ENCODE measurements around the gene FYCO1.
"Not testable (repeated sequence)": the region's sequence is repeated elsewhere in the genome, so short reads cannot be mapped to it uniquely, and the experiment has no call there.

The FYCO1 gene

DNA sequence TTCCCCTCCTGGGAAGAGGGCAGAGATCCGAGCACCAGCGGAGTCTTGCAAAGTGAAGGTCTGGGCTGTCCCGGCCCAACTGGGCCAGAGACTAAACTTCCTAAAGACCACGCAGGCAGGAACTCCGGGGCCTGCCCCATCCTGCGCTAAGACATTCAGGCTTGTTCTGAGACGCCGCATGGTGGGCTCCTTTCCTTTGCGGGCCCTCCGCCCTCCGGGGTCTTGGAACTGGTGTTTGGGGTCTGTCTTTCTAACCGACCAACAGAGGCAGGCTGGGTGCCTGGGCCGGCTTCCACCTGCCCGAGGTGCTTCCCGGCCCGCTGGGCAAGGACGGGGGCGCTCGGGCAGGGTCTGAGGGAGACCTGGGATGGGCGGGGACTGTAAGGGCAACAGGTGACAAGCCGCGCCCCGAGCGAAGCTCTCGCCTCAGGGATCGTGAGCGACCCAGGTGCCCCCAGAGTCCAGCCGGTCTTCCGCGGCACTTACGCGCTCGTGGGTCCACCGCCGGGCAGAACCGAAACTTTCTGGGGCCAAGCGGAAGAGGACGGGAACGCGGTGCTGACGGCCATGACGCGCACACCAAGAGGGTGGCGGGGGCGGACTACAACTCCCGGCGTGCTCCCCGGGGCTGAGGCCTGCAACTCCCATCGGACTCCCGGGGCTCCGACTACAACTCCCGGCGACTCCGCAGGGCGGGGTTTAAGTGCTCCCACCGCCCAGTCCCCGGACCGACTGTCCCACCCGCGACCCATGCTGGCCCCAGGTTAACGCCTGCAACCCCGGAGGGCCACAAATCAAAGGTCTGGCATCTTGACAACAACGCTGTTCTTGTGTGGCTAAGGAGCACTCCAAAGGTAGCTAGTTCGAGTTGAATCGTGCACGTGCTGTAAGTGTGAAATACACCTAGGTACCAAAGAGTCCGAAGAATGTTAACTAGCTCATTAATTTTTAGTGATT, at the start of gene FYCO1:
FYCO1 (minus strand) TSS at position 589 of the 957 bp plus-strand sequence. CDS start 10,914 bp downstream, outside the sequence.
- peak; percentile 95 for DNase-seq

DNA sequence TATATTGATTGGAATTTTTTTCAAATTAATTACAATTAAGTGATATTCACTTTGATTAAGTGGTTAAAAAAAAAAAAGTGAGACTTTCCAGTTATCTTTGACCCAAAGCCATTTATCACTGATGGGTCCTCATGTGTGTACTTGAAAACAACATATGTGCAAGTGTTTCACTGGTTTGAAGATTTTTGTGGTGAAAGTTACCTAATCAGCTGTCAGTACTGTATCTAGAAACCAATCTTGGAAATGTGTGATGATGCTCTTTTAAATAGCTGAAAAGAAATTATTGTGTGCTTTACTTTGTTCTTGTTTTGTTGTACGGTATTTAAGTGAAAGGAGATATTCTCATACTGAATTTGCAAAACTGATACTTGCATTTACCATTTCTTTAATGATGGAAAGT, 43.3 kb upstream of the FYCO1 start:
- DNase-seq: no peak

DNA sequence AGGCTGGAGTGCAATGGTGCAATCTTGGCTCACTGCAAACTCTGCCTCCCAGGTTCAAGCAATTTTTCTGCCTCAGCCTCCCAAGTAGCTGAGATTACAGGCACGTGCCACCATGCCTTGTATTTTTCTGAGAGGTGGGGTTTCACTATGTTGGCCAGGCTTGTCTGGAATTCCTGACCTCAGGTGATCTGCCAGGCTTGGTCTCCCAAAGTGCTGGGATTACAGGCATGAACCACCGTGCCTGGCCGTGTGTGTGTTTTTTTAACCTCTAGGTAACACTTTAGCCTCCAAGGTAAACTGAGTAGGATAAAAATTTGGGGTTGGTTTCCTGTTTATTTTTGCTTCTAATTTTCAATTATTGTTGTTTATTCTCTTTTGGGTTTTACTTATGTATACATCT, 42.4 kb upstream of the FYCO1 start:
- not testable (repeated sequence) for DNase-seq

DNA sequence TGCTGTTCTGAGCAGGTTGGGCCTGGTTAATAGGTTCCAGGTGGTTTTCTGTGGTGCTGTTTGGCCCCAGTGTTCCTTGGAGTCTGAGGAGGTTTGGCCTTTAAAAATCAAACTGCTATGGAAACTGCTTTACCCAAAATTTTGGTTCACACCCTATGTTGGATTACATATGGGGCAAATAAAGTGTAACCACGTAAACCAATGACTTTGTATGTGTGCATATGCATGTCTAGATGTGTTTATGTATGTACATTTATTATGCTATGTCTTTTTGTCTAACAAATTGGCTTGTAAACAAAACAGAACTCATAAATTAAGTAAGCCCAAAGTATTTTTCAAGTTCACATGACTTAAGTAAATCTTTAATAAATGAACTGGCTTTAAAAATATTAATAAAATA, 40.6 kb upstream of the FYCO1 start:
- no peak for DNase-seq

DNA sequence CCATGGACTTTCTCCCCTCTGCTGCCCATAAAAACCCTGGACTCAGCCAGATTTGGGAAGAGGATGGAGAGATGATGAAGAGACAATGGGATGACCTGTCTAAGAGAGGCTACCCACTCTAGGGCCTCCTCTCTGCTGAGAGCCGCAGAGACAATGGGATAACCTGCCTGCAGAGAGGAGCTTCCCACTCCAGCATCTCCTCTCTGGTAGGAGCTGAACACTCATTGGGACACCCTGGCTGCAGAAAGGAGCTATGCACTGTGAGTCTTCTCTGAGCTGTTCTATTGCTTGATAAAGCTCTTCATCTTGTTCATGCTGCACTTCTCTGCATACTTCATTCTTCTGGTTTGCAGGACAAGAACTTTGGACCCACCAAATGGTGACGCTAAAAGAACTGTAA, 36.1 kb upstream of the FYCO1 start:
- DNase-seq: no peak

DNA sequence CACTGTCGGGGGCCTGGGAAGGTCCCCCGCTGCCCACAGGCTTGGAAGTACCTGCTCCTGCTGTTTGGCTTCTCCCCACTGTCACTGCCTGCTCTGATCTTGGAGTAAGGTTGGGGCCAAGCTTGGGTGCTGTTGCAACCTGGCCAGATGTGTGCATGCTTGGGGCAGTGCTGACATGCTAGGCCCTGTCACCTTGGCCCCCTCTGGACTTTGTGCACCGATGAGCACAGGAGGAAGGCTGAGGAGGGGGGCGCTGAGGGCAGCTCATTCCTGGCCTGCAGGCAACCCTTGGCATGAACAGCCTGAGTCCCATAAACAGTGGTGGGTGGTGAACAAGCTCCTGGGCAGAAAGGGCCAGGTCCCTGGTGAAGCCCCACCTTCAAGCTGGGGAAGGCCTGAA, 35.6 kb upstream of the FYCO1 start:
- DNase-seq: no peak

DNA sequence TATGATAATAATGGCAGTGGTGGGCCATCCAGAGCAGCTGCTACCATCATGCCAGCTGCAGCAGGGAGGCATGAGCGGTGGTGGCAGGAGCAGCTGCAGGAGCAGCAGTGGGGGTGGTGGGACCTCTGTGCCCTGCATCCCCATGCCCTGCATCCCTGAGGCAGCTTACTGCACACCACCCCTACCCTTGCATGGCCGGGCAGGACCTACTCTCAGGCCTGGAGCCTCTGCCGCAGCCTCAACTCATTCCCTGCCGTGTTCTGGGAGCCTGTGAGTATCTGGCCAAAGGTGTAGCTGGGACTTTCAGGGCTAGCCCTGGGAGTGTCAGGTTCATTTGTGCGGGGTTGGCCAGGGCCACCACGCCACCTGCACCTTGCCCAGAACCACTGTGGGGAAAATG, 35.0 kb upstream of the FYCO1 start:
- no peak for DNase-seq

DNA sequence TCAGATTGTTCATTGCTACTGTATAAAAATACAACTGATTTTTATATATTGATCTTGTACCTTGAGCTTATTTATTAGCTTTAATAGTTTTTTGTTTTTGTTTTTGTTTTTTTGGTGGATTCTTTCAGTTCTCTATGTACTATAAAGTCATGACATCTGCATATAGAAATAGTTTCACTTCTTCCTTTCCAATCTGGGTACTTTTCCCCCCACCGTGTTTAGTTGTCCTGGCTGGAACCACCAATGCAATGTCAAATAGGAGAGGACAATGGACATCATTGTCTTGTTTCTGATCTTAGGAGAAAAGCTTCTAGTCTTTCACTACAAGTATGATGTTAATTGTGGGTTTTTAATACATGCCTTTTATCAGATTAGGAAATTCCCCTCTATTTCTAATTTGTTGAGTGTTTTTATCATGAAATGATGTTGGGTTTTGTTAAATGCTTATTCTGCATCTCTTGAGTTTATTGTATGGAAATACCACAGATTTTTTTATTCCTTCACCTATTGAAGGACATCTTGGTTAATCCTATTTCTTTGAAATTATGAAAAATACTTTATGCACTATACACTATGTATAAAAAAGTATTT, 34.4 kb upstream of the FYCO1 start:
- DNase-seq: no peak

DNA sequence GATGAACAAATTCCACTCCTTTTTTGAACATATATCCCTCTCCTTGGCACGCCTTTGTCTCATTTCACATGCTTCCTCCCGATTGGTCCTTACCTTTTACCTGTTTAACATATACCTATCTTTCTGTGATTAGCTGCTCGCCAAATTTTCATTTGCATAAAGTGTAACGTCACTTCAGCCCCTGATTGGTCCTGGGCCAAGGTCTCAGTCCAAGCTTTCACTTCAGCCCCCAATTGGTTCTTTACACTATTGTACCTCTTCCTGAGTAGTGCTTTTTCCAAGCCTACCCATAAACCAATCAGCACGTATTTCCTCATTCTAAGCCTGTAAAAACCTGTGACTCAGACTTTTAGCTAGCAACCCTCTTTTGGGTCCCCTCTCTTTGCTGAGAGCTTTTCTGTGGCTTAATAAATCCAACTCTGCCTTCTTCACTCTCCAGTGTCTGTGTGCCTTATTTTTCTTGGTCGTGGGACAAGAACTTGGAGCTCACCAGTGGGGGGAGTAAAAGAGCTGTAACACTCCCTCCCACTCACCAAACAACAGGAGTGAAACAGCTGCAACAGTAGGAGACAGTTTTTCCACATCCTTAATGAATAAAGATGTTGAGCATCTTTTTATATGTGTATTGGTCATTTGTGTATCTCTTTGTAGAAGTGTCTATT, 32.2 kb upstream of the FYCO1 start:
- DNase-seq: no peak

DNA sequence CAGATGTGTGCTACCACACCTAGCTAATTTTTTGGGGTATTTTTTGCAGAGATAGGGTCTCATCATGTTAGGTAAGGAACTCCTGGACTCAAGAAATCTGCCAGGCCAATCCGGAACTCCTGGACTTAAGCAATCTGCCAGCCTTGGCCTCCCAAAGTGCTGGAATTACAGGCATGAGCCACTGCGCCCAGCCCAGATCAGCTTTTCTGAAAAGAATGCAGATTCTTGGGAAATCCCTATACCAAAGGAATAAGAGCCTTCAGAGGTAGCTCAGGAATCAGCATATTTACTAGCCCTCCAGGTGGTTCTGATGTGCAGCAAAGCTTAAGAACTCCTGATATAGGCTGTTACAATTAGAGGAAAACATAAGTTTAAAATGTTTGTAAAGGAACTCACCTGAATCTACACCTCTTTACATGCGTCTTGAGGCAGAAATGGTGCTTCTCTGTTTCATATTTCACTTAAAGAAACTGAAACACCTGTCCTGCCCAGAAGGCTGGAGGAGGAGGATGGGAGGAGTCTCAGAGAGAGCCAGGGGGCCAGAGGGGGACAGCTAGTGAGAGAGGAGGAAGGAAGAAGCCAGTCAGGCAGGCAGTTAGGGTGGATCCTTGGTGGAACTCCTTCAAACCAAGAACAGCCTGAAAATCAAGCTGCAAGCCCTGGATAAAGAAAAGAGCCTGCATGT, 31.5 kb upstream of the FYCO1 start, which contains the start of gene XCR1:
XCR1 (minus strand) TSS at position 463 of the 685 bp plus-strand sequence. CDS start 5,536 bp downstream, outside the sequence.
- no peak for DNase-seq

DNA sequence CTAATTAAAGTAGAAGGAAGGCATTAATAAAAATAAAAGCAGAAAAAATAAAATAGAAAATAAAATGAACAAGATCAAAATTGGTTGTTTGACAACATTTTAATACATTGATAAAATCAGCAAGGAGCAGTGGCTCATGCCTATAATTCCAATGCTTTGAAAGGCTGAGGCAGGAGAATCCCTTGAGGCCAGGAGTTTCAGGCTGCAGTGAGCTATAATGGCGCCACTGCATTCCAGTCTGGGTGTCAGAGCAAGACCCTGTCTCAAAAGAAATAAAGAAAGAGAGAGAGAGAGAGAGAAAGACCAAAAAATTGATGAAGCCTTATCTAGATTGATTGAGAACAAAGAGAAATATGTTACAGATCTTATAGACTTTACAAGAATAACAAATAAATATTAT, 29.5 kb upstream of the FYCO1 start:
- DNase-seq: no peak

DNA sequence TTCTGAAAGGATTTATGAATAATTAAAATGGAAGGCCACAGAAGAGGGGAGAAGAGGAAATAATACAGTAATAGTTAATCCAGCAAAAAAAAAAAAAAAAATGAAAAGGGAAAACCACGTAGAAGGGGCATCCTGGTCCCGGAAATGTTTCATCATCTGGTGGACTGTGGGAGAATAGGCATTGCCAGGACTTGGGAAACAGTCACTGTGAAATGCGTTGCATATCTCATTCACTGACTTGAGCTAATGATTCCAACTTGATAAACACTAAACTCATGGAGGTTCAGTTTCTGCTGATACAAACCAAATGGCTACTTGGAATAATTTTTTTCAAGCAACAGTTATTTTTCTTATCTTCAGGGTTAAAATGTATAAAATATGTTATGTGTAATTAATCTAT, 28.5 kb upstream of the FYCO1 start:
- DNase-seq: no peak

DNA sequence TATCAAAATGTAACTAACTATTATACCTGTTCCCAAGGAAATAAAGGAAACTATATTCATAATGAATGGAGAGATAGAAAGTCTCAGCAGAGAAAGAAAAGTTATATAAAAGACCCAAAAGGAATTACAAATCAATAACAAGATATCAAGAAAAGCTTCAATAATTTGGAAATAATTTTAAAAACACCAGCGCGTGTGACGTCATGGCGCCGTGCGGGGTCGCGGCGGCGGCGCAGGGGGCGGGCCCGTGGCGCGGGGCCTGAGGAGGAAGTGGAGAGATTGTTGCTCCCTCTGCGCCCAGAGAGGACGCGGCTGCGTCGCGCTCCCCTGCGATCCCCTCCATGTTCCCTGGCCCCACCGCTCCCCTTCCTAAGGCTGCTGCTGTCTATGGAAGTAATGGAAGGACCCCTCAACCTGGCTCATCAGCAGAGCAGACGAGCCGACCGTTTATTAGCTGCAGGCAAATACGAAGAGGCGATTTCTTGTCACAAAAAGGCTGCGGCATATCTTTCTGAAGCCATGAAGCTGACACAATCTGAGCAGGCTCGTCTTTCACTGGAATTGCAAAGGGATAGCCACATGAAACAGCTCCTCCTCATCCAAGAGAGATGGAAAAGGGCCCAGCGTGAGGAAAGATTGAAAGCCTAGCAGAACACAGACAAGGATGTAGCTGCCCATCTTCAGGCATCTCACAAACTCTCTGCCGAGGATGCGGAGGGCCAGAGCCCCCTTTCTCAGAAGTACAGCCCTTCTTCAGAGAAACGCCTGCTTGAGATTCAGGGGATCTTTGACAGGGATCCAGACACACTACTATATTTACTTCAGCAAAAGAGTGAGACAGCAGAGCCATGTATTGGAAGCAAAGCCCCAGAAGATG, 27.5 kb upstream of the FYCO1 start:
- DNase-seq: no peak

DNA sequence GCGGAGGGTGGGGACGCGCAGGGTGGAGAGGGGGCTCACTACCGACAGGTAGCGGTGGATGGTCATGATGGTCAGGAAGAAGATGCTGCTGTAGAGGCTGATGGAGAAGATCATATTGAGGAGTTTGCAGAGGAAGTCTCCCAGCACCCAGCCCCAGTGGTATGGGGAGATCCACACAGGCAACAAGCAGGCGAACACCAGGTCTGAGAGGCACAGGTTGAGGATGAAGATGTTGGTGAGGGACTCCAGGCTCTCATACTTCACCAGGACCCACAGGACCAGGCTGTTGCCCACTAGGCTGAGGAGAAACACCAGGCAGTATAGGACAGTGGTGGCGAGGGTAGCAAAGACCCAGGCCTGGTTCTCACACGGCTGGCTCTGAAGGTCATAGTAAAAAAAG, 25.9 kb upstream of the FYCO1 start:
- no peak for DNase-seq

DNA sequence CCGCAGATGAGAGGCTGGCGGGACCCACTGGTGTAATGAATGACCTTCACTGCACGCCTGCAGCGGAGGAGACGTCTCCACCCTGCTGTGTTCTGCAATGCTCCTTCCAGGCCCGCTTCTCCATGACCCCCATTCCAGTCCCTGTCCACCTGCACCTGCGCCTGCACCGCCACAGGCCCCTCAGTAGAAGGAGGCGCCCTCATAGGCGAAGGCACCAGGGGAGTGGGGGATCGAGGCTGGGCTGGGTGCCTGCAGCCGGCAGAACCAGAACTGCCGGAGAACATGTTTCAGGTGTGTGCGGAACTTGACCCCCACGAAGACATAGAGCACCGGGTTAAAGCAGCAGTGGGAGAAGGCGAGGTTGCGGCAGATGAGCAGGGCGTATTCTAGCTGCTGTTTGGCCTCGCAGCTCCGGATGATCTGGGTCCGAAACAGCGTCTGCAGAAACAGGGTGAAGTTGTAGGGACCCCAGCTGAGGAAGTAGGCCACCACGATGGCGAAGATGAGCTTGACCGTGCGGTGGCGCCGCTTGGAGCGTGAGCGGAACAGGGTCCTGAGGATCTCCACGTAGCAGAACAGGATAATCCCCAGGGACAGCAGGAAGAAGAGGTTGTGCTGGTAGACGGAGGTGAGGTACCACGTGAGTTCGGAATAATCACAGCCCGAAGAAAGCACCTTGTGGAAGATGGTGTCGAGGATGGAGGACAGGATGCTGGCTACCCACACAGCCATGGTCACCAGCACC, 25.3 kb upstream of the FYCO1 start:
- DNase-seq: no peak

DNA sequence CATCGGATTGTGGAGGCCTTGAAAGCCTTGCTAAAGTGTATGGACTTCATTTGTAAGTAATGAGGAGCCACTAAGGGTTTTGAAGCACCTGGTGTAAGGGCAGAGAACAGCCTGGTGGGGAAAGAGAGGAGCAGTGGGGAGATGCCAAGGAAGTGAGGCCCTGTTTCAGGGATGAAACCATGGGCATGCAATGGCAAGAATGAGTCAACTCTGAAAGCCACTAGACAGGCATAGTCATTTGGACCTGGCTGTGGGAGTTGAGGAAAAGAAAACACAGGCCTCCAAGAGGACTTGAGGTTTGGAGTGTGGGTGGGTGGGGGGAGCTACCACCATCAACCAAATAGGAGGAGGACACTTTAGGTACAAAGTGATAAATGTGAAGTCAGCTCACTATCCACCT, 24.1 kb upstream of the FYCO1 start:
- DNase-seq: no peak

DNA sequence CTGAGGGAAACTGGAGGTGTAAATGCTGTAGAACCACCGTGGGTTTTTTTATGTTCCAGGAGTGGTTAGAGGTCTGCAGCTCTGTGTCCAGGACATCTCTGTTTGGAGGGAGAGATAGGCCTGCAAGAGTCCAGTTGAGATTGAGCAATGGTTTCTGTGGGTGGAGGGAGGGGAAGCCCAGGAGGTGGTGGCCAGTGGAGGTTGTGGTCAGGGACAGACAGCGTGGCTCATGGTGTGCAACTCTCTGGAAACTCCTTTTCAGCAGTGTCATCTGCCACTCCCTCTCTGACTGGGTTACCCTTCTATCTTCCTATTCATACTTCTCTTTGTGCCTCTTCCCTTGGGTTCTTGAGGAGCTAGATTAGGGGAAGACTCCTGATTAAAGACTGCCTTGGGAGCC, 22.1 kb upstream of the FYCO1 start:
- no peak for DNase-seq

DNA sequence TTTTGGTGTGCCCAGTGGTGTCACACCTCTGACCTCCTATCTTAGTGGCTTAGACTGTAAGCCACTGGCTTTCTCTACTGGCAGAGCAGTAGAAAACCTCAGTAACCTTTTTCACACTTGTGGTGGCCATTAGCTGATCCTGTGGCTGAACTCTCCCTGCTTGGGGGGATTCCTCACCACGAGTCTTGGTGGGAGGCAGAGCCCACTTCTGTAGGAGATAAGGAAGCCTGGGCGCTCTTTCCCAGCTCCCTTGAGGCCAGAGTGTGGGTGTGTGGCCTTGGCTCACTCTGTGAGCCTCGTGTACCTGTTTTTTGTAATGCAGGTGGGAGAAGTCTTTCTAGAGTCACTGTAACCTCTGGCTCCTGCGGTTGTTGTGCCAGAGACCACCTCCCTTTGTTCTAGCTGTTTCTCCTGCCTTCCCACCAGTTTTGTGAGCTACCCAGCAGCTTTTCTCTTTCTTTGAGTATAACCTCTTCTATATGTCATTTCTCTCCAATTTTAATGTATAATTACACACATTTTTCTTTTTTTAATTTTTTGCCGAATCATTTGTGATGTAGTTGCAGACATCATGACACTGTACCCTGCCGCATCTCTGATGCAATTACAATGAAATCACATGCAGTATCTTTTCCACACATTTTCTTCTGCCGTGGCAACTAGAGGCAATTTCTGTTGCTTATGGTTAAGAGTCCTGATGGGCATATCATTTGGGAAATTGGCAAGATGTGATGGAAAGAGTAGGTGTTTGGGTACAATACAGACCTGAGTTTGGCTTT, 17.9 kb upstream of the FYCO1 start:
- no peak for DNase-seq

DNA sequence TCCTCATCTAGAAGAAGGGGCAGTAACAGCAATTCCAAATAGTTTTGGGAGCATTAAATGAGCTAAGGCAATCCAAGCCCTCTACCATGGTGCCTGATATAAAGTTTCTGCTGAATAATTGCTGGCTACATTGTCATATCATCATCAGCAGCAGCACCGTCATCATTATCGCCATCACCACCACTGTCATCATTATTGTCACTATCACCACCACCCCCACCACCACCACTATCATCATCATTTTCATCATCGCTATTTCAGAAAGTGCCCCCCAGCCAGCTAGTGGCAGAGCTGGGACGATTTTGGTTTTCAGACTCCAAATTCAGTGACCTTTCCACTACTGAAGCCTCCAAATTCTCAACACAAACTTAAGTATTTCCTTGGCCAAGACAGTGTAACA, 16.6 kb upstream of the FYCO1 start:
- DNase-seq: no peak

DNA sequence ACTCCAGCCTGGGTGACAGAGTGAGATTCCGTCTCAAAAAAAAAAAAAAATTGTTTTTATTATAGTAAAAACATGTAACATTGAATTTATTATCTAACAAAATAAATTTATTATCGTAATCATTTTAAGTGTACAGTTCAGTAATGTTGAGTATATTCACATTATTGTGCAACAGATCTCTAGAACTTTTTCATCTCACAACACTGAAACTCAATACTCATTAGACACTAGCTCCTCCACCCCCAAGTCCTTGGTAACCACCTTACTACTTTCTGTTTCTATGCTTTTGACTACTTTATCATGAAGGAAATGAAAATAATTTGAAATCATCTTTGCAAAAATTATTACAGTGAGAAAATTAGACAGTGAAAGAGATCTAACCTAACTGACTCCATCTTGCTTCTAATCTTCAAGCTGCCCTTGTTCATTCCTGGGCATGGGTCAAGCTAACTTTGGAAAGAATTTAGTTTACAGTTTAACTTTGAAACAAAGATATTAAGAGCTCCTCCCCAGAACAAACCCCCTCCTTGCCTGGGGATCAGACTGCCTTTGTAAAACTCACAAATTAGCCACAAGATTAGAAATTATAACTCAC, 15.0 kb upstream of the FYCO1 start:
- DNase-seq: no peak

Measured in activated CD8-positive, alpha-beta memory T cell treated with anti-CD3 and anti-CD28 coated beads for 24 hours (primary cell).